ENCODE results near the gene ZMYND10.

DNA sequence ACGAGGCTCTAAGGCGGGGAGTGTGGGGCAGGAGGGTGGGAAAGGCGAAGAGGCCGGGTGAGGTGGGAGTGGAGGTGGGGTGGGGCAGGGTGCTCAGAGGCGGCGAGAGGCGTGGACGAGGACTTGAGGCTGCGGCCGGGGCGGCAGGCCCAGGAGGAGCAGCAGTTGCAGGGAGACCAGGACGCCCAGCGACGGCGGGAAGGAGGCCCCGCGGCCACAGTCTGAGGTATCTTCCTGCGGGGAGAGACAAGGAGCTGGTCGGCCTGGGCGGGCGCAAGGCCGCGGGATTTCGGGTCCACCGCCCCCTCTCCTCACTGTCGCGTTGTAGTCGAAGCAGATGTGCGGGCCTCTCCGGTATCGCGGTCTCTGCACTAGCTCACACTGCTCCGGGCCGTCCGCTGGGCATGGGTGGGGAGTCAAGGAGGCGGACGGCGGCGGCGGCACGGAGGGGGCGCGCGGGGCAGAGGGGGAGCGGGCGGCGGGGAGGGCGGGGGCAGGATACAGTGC, 19.1 kb upstream of the ZMYND10 start:
- no peak for TF ChIP-seq POLR2AphosphoS5 (IDR thresholded peaks at IDR 0.05)
- TF ChIP-seq, protein P1, sequence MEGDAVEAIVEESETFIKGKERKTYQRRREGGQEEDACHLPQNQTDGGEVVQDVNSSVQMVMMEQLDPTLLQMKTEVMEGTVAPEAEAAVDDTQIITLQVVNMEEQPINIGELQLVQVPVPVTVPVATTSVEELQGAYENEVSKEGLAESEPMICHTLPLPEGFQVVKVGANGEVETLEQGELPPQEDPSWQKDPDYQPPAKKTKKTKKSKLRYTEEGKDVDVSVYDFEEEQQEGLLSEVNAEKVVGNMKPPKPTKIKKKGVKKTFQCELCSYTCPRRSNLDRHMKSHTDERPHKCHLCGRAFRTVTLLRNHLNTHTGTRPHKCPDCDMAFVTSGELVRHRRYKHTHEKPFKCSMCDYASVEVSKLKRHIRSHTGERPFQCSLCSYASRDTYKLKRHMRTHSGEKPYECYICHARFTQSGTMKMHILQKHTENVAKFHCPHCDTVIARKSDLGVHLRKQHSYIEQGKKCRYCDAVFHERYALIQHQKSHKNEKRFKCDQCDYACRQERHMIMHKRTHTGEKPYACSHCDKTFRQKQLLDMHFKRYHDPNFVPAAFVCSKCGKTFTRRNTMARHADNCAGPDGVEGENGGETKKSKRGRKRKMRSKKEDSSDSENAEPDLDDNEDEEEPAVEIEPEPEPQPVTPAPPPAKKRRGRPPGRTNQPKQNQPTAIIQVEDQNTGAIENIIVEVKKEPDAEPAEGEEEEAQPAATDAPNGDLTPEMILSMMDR (IDR thresholded peaks at IDR 0.05 in 8 of 11, conservative IDR thresholded peaks at IDR 0.05 in 3 of 11) = no peak
- TF ChIP-seq POLR2A (IDR thresholded peaks at IDR 0.05) = no peak
